B cell (primary cell): ENCODE measurements around the gene OXNAD1.

Experiments
- CTCF ChIP-seq: fragments of 200-600 bp; IDR thresholded peaks from one replicate; pipeline ENCODE4 v1.8.0; 2022; ENCODE audit warnings: antibody characterized with exemption, mild to moderate bottlenecking
- EZH2 ChIP-seq: IDR thresholded peaks from 2 replicates; pipeline ENCODE4 v1.6.1; 2012; ENCODE audit warnings: borderline replicate concordance, low read depth, mild to moderate bottlenecking, moderate library complexity, low read length; ENCODE audit not compliant: insufficient read depth, poor library complexity, severe bottlenecking

- TF ChIP-seq CTCF (no peak), EZH2 (no peak)
These were observed 33.2 kb downstream of the OXNAD1 start for GRCh38 chr3:16297997-16298885.
